CD14-positive monocyte (primary cell): ENCODE data around the gene CTSS. TPM values are rescaled to one million over a fixed set of nuclear protein-coding genes. Genes with fewer than 3 reads are reported as not detected.

Source experiments
- DNase-seq, 3 donors: peaks; one replicate each; pipeline ENCODE4 v3.0.0-alpha.2; 2011 to 2022
- H2AFZ ChIP-seq: 2 replicates; pipeline ENCODE4 v1.6.0; 2012; ENCODE audit warnings: mild to moderate bottlenecking, low read depth, low read length, inconsistent platforms; ENCODE audit not compliant: insufficient read depth, poor library complexity, severe bottlenecking
- H3K27ac ChIP-seq, 2 donors: 1 replicate in 1 of 2; 2 replicates in 1 of 2; pipeline ENCODE4 v1.5.1; 2012 to 2013; ENCODE audit warnings: low read length in 2 of 2, control low read depth in 1 of 2, inconsistent platforms in 1 of 2, low read depth in 1 of 2, mild to moderate bottlenecking in 1 of 2
- H3K27me3 ChIP-seq, 2 donors: one replicate each; pipeline versions ENCODE4 v1.6.0 to v1.6.1; 2011 to 2013; ENCODE audit warnings: low read length in 2 of 2; ENCODE audit not compliant: control insufficient read depth in 2 of 2, insufficient read depth in 2 of 2
- H3K36me3 ChIP-seq, 2 donors: replicated peaks in 1 of 2; 1 replicate in 1 of 2; 2 replicates in 1 of 2; pipeline versions ENCODE4 v1.5.1 to v1.6.1; 2012 to 2013; ENCODE audit warnings: low read length in 2 of 2, control low read depth in 1 of 2, inconsistent platforms in 1 of 2, mild to moderate bottlenecking in 1 of 2; ENCODE audit not compliant: insufficient read depth in 2 of 2, control insufficient read depth in 1 of 2
- H3K4me1 ChIP-seq, 2 donors: 1 replicate in 1 of 2; 2 replicates in 1 of 2; pipeline versions ENCODE4 v1.5.1 to v1.6.1; 2012 to 2013; ENCODE audit warnings: low read length in 2 of 2, control low read depth in 1 of 2, inconsistent platforms in 1 of 2, mild to moderate bottlenecking in 1 of 2, moderate library complexity in 1 of 2; ENCODE audit not compliant: insufficient read depth in 2 of 2, control insufficient read depth in 1 of 2
- H3K4me2 ChIP-seq: replicated peaks from 2 replicates; pipeline ENCODE3; 2012; ENCODE audit warnings: low read length, moderate library complexity, mild to moderate bottlenecking; ENCODE audit not compliant: poor library complexity, severe bottlenecking; ENCODE audit errors: extremely low read depth
- H3K4me3 ChIP-seq, 3 experiments: fragments of 200-600 bp in 1 of 3; sonication (generic) in 1 of 3; replicated peaks in 1 of 3; 1 replicate in 2 of 3; 2 replicates in 1 of 3; pipeline ENCODE4 v1.5.1; 2011 to 2013; ENCODE audit warnings: low read length in 3 of 3, mild to moderate bottlenecking in 3 of 3, control low read depth in 2 of 3, low read depth in 2 of 3, inconsistent platforms in 1 of 3, moderate library complexity in 1 of 3
- H3K79me2 ChIP-seq: 2 replicates; pipeline ENCODE4 v1.6.0; 2012; ENCODE audit warnings: mild to moderate bottlenecking, control low read depth, inconsistent platforms, low read length, moderate library complexity; ENCODE audit not compliant: insufficient read depth
- H3K9ac ChIP-seq: 2 replicates; pipeline ENCODE4 v1.6.0; 2017; ENCODE audit warnings: low read length, mild to moderate bottlenecking; ENCODE audit not compliant: insufficient read depth, poor library complexity, severe bottlenecking
- H3K9me3 ChIP-seq, 2 donors: replicated peaks in 1 of 2; 1 replicate in 1 of 2; 2 replicates in 1 of 2; pipeline versions ENCODE4 v1.5.1 to v1.6.1; 2012 to 2013; ENCODE audit warnings: low read length in 2 of 2, control low read depth in 1 of 2; ENCODE audit not compliant: control insufficient read depth in 1 of 2, insufficient read depth in 1 of 2
- H4K20me1 ChIP-seq: 2 replicates; pipeline ENCODE4 v1.6.0; 2012; ENCODE audit warnings: mild to moderate bottlenecking, low read length, control low read depth, moderate library complexity; ENCODE audit not compliant: insufficient read depth
- H3K27ac Mint-ChIP-seq, 7 donors: one replicate each; pipeline ENCODE4 v1.8.0; 2020; ENCODE audit warnings: mild to moderate bottlenecking in 7 of 7, mixed read lengths in 7 of 7, moderate library complexity in 6 of 7, inconsistent platforms in 2 of 7
- H3K27me3 Mint-ChIP-seq, 3 donors: one replicate each; pipeline ENCODE4 v1.8.0; 2021 to 2022; ENCODE audit warnings: low read depth in 3 of 3, mild to moderate bottlenecking in 3 of 3, mixed read lengths in 3 of 3, moderate library complexity in 3 of 3, inconsistent platforms in 1 of 3
- H3K36me3 Mint-ChIP-seq, 2 donors: one replicate each; pipeline ENCODE4 v1.8.0; 2020; ENCODE audit warnings: mixed read lengths in 2 of 2, inconsistent platforms in 1 of 2, mild to moderate bottlenecking in 1 of 2
- H3K4me1 Mint-ChIP-seq: one replicate; pipeline ENCODE4 v1.8.0; 2020; ENCODE audit warnings: mild to moderate bottlenecking, mixed read lengths
- H3K4me3 Mint-ChIP-seq, 2 donors: one replicate each; pipeline ENCODE4 v1.8.0; 2020; ENCODE audit warnings: mild to moderate bottlenecking in 2 of 2, mixed read lengths in 2 of 2, moderate library complexity in 1 of 2
- H3K9me3 Mint-ChIP-seq, 7 donors: one replicate each; pipeline ENCODE4 v1.8.0; 2020 to 2022; ENCODE audit warnings: mixed read lengths in 7 of 7, mild to moderate bottlenecking in 6 of 7, moderate library complexity in 6 of 7, inconsistent platforms in 2 of 7
- WGBS: methylation state at CpG from one replicate; pipeline ENCODE4 v1.1.5; 2013; ENCODE audit warnings: missing lambda C conversion rate; ENCODE audit not compliant: insufficient coverage; 5-methylcytosine and 5-hydroxymethylcytosine counted together
- intact Hi-C, 2 donors: fragments of 100-400 bp; cut with micrococcal nuclease; formaldehyde crosslinking; loops; one replicate each; pipeline versions ENCODE4 v1.15.0 to v1.15.1; 2023
- polyA plus RNA-seq, 3 donors: library from polyadenylated mRNA; depleted of rRNA in 1 of 3; unstranded in 2 of 3; stranded (reverse) in 1 of 3; fragments of 300-500 nt in 2 of 3; fragments of >200 nt in 1 of 3; fragmentation: Illumina TruSeq in 2 of 3; gene quantifications; 1 replicate in 2 of 3; 2 replicates in 1 of 3; pipeline ENCODE4 v1.2.3, GENCODE V29; 2012 to 2021
- TF ChIP-seq, protein P1 (sequence below): fragments of 200-600 bp; IDR thresholded peaks from one replicate; pipeline ENCODE4 v1.8.0; 2022; ENCODE audit warnings: antibody characterized with exemption, mild to moderate bottlenecking

CTSS gene
- polyA plus RNA-seq, 3 donors: 2,349 to 6,327 (median 5,201) TPM

DNA sequence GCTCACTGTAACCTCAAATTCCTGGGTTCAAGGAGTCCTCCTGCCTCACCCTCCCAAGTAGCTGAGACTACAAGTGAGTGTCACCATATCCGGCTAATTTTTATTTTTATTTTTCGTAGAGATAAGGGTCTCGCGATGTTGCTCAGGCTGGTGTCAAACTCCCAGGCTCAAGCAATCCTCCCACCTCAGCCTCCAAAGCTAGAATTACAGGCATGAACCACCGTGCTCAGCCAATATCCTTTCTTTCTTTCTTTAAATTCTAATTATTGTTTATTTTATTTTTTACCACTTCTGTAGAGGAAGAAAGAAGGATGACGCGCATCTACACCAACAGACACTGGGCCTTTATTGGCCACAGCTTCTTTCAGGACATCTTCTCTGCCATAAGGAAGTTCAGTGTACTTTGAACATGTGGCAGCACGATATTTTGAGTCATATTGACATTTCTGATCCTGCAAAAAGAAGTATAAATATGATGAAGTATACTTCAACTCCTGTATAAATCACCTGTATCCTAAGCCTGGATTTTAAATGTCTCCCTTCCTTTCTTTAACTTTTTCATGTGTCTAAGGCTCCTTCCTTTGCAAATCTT, 15.8 kb downstream of the CTSS start:
- 88% methylated on average over 4 of the region's 8 CpGs for WGBS
- no peaks in the 10 kb centered on the region for H3K9me3 ChIP-seq
- peaks cover 98 to 100% of the 10 kb centered on the region in 2 donors for H3K36me3 ChIP-seq
- H3K27ac ChIP-seq: peak overlapping the region in 1 of 2 donors; percentile 44
- Mint-ChIP-seq H3K27ac (peak overlapping the region in 5 of 7 donors; percentile 25 to 78 (median 68)), H3K4me1 (peaks cover 15% of the 10 kb centered on the region), H3K27me3 (peaks cover 0 to 1% (median 0%) of the 10 kb centered on the region in 3 donors), H3K9me3 (peaks cover 0 to 2% (median 0%) of the 10 kb centered on the region in 7 donors), H3K36me3 (peaks cover 43 to 62% of the 10 kb centered on the region in 2 donors), H3K4me3 (no peak overlapping the region)
- intact Hi-C loops: loop anchor here (10.0 kb wide), 2 partner anchors 195 to 405 kb away; no protein-coding TSS in a partner anchor
- H3K4me3 ChIP-seq: no peak overlapping the region
- H4K20me1 ChIP-seq: peaks cover 99% of the 10 kb centered on the region
- H3K9ac ChIP-seq: no peak overlapping the region
- peaks cover 5 to 12% of the 10 kb centered on the region in 2 donors for H3K4me1 ChIP-seq
- H2AFZ ChIP-seq: no peak overlapping the region
- H3K27me3 ChIP-seq: no peaks in the 10 kb centered on the region
- no peak overlapping the region for H3K4me2 ChIP-seq
- DNase-seq: no peak
- TF ChIP-seq, protein P1, sequence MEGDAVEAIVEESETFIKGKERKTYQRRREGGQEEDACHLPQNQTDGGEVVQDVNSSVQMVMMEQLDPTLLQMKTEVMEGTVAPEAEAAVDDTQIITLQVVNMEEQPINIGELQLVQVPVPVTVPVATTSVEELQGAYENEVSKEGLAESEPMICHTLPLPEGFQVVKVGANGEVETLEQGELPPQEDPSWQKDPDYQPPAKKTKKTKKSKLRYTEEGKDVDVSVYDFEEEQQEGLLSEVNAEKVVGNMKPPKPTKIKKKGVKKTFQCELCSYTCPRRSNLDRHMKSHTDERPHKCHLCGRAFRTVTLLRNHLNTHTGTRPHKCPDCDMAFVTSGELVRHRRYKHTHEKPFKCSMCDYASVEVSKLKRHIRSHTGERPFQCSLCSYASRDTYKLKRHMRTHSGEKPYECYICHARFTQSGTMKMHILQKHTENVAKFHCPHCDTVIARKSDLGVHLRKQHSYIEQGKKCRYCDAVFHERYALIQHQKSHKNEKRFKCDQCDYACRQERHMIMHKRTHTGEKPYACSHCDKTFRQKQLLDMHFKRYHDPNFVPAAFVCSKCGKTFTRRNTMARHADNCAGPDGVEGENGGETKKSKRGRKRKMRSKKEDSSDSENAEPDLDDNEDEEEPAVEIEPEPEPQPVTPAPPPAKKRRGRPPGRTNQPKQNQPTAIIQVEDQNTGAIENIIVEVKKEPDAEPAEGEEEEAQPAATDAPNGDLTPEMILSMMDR: no peak
- peaks cover 82% of the 10 kb centered on the region for H3K79me2 ChIP-seq

DNA sequence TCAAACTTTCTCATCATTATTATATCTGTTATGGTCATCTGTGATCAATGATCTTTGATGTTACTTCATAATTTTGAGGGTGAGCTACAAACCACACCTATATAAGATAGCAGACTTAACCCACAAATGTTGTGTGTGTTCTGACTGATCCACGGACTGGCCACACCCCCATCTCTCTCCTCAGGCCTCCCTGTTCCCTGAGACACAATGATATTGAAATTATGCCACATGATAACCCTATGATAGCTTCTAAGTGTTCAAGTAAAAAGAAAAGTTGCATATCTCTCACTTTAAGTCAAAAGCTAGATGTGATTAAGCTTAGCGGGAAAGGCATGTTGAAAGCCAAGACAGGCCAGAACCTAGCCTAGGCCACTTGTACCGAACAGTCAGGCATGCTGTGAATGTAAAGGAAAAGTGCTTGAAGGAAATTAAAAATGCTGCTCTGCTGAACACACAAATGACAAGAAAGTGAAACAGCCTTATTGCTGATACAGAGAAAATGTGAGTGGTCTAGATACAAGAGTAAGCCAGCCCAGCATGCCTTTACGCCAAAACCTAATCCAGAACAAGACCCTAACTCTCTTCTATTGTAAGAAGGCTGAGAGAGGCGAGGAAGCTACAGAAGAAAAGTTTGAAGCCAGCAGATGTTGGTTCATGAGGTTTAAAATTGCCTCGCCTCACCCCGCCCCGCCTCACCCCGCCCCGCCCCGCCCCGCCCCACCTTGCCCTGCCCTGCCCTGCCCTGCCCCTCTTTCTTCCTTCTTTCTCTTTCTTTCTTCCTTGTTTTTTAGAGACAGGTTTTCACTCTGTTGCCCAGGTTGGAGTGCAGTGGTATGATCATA, 16.5 kb downstream of the CTSS start:
- peaks cover 0 to 1% (median 0%) of the 10 kb centered on the region in 3 donors for H3K27me3 Mint-ChIP-seq
- intact Hi-C loops: no loop called here
- no peak overlapping the region for H3K4me2 ChIP-seq
- H3K4me3 Mint-ChIP-seq: no peak overlapping the region
- peak overlapping the region in 1 of 2 donors; percentile 60 for H3K27ac ChIP-seq
- H2AFZ ChIP-seq: no peak overlapping the region
- H3K36me3 ChIP-seq: peaks cover 94 to 95% of the 10 kb centered on the region in 2 donors
- no peak for DNase-seq
- H3K4me1 ChIP-seq: peaks cover 5 to 12% of the 10 kb centered on the region in 2 donors
- no peak overlapping the region for H3K4me3 ChIP-seq
- peak overlapping the region in 6 of 7 donors; percentile 40 to 78 (median 64) for H3K27ac Mint-ChIP-seq
- H3K4me1 Mint-ChIP-seq: peaks cover 15% of the 10 kb centered on the region
- TF ChIP-seq, protein P1: no peak
- peaks cover 36 to 55% of the 10 kb centered on the region in 2 donors for H3K36me3 Mint-ChIP-seq
- peaks cover 75% of the 10 kb centered on the region for H3K79me2 ChIP-seq
- no peak overlapping the region for H3K9ac ChIP-seq
- peaks cover 0 to 2% (median 0%) of the 10 kb centered on the region in 7 donors for H3K9me3 Mint-ChIP-seq
- no peaks in the 10 kb centered on the region for H3K27me3 ChIP-seq
- WGBS: 100% methylated on average over 1 of the region's 12 CpGs
- H3K9me3 ChIP-seq: no peaks in the 10 kb centered on the region
- peaks cover 95% of the 10 kb centered on the region for H4K20me1 ChIP-seq
